HG03558 (cell line): ENCODE results near the gene MYOC.
"Not testable (repeated sequence)": the region's sequence is repeated elsewhere in the genome, so short reads cannot be mapped to it uniquely, and the experiment has no call there.

Source experiments
- ATAC-seq: cut with Tn5 transposase; IDR thresholded peaks from one replicate; pipeline ENCODE4 v1.9.1; 2021; ENCODE audit warnings: moderate number of reproducible peaks; ENCODE audit not compliant: unreplicated experiment; ENCODE audit errors: extremely low read depth

MYOC gene

DNA sequence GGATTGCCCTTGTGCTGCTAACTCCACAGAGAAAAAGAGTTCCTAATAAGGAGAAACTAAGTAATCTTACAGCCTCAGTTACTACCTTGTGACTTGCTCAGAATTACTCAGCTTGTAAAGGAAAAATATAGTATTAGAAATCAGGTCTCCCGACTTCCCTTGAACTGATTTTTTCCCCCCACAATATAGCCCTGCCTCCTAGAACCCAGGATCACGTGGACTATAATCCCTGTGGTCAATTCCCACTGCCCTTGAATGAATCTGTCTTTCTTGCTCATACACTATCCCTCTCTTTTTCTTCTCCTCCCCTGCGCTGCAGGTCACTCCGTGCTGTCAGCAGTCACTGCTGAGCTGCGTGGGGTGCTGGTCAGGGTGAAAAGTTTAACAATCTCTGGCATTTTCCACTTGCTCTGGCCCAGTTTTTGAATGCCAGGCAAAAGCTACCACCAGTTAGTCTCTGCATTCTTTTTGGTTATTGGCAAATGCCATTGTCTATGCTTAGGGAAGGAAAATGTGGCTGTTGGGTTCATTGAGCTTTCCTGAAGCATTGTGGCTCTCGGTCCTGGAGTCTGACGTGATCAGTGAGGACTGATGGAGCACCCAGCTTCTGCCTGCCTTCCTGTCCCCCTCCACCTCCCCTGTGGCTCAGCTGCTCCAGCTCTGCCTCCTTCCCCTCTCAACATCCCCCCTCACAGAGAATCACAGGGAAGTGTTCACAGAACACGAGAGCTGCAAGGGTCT is 1.9 kb upstream of the MYOC start:
- no peak for ATAC-seq

DNA sequence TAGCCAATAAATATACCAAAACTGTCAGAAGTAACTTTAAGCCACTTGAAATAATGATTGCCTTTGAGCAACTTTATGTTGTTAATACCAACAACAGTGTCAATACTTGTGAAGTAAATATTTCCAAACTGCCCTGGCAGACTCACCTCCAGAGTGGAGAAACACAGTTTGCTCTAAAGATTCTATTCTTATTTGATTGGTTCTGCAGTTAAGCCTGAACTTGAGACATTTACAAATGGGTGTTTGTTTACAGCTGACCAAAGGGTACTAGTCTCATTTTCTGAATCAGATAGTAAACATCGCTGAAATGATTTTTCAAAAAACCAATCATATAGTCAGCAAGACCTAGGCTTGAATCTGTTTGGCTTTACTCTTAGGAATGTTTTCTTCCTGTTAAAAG is 1.3 kb upstream of the MYOC start:
- ATAC-seq = no peak

- ATAC-seq = no peak
Observed at GRCh38 chr1:171646249-171646560, 6.3 kb downstream of the MYOC start.

GRCh38 chr1:171645553-171646248 is 6.8 kb downstream of the MYOC start:
- no peak for ATAC-seq

- ATAC-seq = no peak
Observed at GRCh38 chr1:171644805-171645483, 7.5 kb downstream of the MYOC start.

GRCh38 chr1:171643156-171643555 is 9.3 kb downstream of the MYOC start:
- ATAC-seq = no peak

DNA sequence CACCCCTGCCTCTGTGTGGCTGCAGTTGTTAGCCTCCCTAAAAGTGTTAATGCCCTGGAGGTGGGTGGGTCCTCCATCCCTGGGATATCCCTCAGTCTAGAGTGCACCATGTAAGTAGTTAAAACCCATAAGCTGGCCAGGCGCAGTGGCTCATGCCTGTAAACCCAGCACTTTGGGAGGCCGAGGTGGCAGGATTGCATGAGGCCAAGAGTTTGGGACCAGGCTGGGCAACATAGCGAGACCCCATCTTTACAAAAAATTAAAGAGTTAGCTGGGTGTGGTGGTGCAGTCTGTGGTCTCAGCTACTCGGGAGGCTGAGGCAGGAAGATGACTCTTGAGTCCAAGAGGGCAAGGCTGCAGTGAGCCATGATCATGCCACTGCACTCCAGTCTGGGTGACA is 10.3 kb downstream of the MYOC start:
- ATAC-seq = no peak

DNA sequence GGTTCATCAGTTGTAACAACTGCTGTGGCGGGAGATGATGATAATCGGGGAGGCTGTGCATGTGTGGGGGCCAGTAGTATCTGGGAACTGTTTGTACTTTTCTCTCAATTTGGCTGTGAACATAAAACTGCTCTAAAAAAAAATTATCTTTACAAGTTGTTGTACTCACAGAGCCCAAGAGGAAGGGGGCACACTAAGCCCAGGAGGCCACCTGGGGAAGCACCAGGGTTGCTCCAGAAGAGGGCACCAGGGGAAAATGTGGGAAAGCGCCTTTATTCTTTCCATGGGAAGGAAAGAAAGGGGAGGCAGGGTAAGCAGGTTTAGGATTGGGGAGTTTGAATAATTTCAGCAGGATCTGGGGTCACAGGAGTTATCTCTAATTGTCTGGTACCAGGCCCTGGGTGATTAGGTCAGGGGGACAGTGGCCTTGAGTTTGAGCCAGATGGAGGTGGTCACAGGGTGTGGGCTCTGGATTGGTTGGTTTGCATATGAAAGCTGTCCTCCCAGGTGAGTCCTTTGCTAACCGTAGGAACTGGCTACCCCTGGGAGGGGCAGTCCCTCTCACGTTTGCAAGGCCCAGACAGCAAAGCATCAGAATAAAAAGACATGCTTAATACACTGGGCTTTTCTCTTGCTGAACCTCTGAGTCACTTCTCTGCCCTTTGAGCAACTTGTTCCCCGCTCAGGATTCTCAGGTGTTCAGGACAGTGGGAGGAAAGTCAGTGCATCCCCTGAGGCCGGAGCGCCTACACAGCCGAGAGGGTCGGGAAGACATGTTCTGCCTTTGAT is 11.2 kb downstream of the MYOC start:
- ATAC-seq = no peak

DNA sequence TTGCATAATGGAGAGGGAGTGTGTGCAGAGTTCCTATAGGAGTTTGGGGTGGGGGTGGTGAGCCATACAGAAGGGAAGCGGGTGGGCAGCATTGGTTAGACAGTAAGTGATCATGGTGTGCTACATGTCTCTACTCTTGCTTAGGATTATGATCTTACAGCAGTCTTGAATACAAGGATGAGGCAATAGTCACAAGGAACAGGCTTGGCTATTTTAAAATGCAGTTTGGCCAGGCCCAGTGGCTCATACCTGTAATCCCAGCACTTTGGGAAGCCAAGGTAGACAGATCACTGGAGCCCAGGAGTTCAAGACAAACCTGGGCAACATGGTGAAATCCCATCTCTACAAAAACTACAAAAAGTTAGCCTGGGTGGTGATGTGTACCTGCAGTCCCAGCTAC is 12.3 kb downstream of the MYOC start:
- ATAC-seq = no peak

- no peak for ATAC-seq
Observed at GRCh38 chr1:171637928-171638576, 14.4 kb downstream of the MYOC start.

DNA sequence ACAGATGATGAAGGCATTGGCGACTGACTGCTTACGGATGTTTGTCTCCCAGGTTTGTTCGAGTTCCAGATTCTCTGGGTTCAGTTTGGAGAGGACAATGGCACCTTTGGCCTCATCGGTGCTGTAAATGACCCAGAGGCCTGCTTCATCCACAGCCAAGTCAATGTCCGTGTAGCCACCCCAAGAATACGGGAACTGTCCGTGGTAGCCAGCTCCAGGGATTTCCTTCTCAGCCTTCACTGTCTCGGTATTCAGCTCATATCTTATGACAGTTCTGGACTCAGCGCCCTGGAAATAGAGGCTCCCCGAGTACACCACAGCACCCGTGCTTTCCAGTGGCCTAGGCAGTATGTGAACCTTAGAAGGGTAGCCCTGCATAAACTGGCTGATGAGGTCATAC is 16.3 kb downstream of the MYOC start:
- no peak for ATAC-seq

- ATAC-seq = no peak
Observed at GRCh38 chr1:171635661-171636060, 16.8 kb downstream of the MYOC start.

- ATAC-seq = no peak
Observed at GRCh38 chr1:171628225-171628624, 24.3 kb downstream of the MYOC start.

GRCh38 chr1:171627020-171627419 is 25.5 kb downstream of the MYOC start:
- no peak for ATAC-seq

- no peak for ATAC-seq
Observed at GRCh38 chr1:171625225-171625624, 27.3 kb downstream of the MYOC start.

- no peak for ATAC-seq
Observed at GRCh38 chr1:171623651-171624331, 28.7 kb downstream of the MYOC start.

DNA sequence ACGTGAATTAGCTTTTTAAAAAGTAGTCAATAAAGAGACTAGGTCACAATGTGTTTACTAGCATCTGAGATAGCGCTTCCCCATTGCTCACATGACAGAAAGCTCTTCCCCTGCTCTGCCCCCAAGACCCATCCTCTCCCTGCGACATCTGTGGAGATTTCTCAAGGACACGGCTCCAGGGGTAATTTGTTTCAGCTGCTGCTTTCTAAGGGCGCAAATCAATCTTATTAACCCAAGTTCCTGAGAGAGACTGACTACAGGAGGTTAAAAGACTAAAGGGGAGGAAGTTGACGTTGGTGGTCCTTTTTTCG is 30.4 kb downstream of the MYOC start, which contains the start of gene MYOCOS:
Gene MYOCOS (plus strand): TSS at position 92 of the 311 bp plus-strand sequence. CDS start 1,641 bp downstream, outside the sequence.
- ATAC-seq = no peak

DNA sequence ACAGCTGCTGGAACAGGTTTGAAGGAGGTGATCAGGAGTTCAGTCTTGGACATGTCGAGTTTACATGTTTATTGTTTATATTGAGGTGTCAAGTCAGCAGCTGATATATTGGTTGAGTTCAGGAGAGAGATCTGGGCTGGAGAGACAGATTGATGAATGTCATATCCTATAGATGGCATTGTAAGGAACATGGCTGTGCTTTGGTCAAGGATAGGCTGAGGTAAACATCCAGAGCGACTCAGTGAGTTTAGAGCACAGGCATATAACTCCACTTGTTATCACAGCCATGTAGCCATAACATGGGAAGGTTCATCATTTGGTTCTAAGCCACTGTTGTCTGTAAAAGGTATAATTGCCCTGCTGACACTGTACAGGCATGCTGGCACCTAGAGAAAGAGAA is 35.9 kb downstream of the MYOC start:
- no peak for ATAC-seq

GRCh38 chr1:171615122-171615906 is 37.2 kb downstream of the MYOC start:
- not testable (repeated sequence) for ATAC-seq
